Measurements from ENCODE around the gene F2RL1.

DNA sequence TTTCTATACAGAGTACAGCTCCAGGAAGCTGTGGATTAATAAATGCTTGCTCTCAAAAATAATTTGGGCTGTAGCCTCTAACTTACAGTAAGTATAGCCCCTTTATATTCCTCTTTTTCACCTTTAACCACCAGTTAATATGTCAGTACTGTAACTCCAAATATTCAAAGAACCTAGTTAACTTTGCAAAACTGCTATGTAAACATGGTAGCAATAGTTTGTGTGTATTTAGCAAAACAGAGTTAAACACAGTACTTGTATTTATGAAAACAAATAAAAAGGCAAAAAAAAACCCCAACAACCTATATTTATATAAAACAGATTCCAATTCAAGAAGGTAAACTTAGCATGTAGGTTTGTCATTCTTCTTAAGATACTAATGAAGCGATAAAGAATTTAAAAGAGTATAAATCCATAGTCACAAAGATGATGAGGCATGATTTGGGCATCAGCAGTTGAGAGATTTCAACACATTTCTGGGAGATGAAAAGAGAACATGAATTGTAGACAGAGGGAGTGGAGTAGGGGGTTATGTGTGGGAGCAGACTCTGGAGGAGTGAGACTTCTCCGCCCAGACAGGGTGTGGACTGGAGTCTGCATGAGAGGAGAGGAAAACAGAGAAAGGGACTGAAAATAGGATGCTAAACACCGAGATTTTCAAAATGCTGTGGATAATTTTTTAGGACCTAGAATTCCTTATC lies 47.0 kb upstream of the F2RL1 start:
- TF ChIP-seq POLR2A (IDR thresholded peaks at IDR 0.05): no peak
- TF ChIP-seq, protein P1, sequence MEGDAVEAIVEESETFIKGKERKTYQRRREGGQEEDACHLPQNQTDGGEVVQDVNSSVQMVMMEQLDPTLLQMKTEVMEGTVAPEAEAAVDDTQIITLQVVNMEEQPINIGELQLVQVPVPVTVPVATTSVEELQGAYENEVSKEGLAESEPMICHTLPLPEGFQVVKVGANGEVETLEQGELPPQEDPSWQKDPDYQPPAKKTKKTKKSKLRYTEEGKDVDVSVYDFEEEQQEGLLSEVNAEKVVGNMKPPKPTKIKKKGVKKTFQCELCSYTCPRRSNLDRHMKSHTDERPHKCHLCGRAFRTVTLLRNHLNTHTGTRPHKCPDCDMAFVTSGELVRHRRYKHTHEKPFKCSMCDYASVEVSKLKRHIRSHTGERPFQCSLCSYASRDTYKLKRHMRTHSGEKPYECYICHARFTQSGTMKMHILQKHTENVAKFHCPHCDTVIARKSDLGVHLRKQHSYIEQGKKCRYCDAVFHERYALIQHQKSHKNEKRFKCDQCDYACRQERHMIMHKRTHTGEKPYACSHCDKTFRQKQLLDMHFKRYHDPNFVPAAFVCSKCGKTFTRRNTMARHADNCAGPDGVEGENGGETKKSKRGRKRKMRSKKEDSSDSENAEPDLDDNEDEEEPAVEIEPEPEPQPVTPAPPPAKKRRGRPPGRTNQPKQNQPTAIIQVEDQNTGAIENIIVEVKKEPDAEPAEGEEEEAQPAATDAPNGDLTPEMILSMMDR (IDR thresholded peaks at IDR 0.05): no peak
